GM12875 (cell line): ENCODE data around the gene STEAP3.

Experiments
- H3K4me3 ChIP-seq: one replicate; pipeline ENCODE4 v1.5.1; 2011; ENCODE audit warnings: low read depth, low read length, control low read depth
- TF ChIP-seq, protein P1 (sequence below): IDR thresholded peaks from 2 replicates; pipeline ENCODE4 v1.5.1; 2011; ENCODE audit warnings: low read depth, mild to moderate bottlenecking, control low read depth, inconsistent platforms, low read length, moderate library complexity, borderline replicate concordance; ENCODE audit not compliant: insufficient read depth

The STEAP3 gene

DNA sequence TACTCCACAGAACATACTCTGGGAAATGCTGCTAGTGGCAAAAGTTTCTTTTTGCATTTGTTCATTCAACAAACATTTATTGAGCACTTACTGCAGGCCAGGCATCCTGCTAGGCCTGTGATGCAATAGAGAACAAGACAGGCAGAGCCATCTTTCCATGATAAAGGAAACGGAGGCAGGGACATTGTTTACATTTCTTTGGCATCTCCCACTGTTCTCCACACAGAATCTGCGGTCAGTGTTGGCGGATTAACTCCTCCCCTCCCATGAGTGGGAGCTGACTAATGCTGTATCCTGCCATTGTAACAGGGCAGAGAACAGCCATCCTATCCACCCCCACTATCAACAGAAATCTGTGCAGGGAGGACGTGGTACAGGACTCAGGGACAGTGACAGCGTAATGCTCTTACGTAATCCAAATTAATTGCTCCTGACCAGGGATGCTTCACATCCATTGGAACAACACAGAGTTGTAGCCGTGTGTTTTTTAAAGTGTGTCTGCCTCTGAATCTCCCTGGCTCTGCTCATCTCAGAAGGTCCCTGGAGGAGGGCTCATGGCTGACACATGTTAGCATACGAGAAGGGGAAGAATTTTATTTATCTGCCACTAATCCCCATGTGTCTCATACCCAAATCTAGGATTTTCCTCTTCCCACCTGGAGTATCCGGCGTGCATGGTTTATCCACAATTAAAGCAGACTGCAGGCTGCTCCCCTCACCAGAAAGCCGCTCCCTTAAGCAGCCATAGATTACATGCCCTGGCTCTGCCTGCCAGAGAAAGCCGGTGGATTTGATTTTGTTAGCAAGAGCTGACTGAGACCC lies 32.3 kb downstream of the STEAP3 start:
- no peak overlapping the region for H3K4me3 ChIP-seq
- TF ChIP-seq, protein P1, sequence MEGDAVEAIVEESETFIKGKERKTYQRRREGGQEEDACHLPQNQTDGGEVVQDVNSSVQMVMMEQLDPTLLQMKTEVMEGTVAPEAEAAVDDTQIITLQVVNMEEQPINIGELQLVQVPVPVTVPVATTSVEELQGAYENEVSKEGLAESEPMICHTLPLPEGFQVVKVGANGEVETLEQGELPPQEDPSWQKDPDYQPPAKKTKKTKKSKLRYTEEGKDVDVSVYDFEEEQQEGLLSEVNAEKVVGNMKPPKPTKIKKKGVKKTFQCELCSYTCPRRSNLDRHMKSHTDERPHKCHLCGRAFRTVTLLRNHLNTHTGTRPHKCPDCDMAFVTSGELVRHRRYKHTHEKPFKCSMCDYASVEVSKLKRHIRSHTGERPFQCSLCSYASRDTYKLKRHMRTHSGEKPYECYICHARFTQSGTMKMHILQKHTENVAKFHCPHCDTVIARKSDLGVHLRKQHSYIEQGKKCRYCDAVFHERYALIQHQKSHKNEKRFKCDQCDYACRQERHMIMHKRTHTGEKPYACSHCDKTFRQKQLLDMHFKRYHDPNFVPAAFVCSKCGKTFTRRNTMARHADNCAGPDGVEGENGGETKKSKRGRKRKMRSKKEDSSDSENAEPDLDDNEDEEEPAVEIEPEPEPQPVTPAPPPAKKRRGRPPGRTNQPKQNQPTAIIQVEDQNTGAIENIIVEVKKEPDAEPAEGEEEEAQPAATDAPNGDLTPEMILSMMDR = no peak

DNA sequence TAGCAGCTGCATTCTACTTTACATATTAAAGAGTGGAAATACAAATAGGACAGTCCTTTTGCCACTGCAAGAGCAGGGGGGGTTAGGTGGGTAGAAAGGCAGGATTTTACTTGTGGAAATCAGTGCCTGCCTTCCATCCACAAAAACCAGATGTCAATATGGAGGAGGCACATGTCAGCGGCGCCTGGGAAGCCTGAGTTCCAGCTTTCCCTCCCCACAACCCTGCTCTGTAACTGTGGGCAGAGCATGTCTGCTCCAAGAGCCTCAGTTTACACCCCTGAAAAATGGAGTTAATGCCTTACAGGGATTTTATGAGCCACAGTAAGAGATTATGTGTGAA lies 32.9 kb downstream of the STEAP3 start:
- TF ChIP-seq, protein P1 = no peak
- H3K4me3 ChIP-seq = no peak overlapping the region

DNA sequence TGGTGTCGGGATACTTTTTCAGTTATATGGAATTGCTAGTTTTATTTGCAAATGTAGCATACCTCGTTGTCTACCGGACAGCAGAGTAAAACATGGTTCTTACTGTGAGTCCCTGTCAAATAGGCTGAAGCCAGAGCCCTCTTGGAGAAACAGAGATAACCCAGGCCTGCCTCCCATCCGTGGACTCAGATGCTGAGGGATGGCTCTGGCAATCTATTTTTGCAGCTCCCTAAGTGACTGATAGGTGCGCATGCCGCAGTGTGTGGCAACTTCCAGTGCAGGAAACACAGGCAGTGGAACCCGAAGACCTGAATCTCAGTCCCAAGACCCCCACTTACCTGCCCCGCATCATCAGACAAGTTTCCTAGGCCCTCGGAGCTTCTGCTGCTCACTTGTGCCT lies 33.6 kb downstream of the STEAP3 start:
- no peak overlapping the region for H3K4me3 ChIP-seq
- TF ChIP-seq, protein P1 = no peak

DNA sequence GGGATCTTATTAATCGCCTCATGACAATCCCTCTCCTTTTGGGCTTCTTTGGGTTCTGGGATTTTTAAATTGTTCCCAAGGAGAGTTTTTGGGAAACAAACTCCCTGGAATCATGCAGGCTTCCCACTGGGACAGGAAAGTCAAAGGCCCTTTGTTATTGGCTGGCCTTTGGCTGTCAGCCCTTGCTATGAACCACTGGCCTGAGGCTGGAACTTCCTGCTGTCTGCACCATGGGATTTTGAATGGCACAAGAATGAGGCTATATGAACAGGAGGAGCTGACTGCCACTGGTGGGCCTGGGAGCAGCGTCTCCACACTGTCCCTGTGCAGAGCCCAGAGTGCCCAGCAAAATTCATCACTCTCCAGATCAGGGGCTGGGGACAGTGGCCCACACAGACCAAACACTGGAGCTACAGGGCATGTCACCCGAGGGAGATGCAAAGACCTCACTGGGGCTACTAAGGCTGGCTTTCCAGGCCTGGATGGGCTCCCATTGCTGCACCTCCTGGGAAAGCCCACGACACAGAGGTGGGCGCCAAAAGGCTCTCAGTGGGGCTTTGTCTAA lies 35.7 kb downstream of the STEAP3 start:
- H3K4me3 ChIP-seq = no peak overlapping the region
- TF ChIP-seq, protein P1 = no peak

DNA sequence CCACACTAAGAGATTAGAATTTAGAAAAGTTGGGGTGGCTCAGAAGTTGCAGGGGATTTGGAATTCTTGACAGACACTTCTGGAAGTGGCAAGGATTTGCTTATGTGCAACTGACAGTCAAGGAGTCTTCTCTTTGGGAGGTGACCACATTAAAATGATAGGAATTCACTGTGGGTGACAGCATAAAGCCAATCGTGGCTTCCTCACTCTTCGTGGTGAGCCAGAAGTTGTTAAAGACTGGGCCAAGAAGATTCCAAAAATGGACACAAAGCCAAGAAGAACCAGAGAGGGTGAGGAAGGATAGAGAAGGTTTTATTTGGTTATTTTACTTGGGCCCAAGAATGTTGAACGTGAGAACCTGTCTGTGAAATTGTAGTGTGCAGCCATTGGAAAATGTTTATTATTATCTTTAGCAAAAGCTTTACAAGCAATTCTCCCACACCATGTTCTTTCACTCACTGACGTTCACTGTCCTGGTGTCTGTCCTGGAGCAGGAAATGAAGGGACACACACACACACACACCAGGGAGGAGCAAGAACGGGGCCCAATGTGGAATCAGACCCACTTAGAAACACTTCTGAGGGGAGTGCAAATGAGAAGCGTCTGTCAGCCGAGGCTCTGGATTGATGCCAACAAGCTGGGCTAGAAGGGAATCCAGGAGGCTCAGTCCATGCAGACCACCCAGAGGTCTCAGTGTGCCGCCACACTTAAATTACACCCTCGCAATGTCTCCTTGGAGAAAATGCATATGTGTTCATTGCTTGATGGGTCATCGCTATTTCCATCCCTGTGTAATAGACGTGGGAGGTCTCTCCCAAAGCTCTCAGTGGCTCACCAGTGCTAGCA lies 37.2 kb downstream of the STEAP3 start:
- no peak overlapping the region for H3K4me3 ChIP-seq
- TF ChIP-seq, protein P1 = no peak

DNA sequence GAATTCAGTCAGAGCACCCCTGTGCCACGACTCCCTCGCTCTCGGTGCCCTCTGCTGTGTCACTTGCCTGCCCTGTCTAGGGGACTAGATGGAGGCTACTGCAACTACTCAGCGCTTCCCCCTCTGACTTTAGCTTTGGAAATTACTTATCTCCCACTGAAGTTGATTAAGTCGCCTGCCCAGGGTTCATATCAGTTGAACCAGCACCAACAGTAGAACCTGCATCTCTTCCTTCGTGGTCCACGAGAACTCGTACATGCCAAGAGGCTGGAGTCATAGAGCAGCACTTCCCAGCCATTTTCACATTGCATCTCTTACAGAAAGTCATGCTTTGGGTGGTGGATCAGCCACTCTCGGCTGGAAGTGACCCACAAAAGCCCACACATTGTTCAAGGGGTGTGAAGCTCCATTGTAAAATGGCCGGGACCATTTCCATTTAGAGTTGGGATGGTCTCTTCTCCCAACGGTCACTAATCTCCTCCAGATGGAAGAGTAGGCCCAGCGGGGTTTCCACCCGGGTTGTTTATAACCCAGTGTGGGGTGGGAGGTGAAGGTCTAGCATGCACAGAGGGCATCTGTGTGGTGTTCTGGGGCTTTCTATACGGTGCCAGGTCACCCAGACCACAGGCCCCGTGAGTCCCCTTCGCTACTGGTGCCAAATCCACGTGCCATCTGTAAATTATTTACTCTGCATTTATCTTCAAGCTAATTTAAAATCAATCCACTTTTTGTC lies 38.0 kb downstream of the STEAP3 start:
- no peak overlapping the region for H3K4me3 ChIP-seq
- TF ChIP-seq, protein P1 = no peak
